Measurements from ENCODE around the gene AIM2. TPM values are rescaled to one million over a fixed set of nuclear protein-coding genes. Genes with fewer than 3 reads are reported as not detected.

Gene AIM2
- total RNA-seq, 1 experiment from 2014 or later, result 1.1 TPM

DNA sequence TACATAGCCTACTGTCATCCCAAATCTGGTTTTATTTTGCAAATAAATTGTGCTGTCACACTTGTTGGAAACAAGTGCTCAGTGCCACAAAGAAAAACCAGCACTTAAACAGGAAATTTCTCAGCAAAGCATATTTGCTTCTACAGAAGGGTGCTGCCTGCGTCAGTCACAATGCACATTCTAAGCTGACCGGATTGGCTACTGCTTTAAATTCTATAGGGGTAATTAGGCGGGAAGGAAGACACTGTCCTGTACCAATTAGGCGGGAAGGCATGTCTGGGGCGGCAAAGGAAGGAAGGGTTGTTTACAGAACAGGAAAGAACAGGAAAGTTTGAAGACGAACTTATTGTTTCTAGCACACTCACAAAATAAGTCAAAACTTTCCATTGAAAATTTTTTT lies 64.1 kb downstream of the AIM2 start:
- Histone ChIP-seq H4K5ac (ENCODE audit: insufficient read length, low read depth, low read length) (no peak overlapping the region), H3K27me3 (ENCODE audit: insufficient read depth, low read length) (peaks cover 5% of the 10 kb centered on the region; the same call in 1 of the 2 replicates), H2BK12ac (ENCODE audit: insufficient read length, low read depth, low read length) (no peak overlapping the region), H3K14ac (ENCODE audit: insufficient read depth, low read length) (no peak overlapping the region), H3K4ac (ENCODE audit: low read depth, low read length) (no peak overlapping the region), H3K23ac (ENCODE audit: insufficient read length, low read depth, low read length) (no peak overlapping the region), H3K4me1 (ENCODE audit: insufficient read depth, low read length) (peaks cover 4% of the 10 kb centered on the region; the same call in 1 of the 2 replicates), H2AK5ac (ENCODE audit: insufficient read length, low read length) (no peak overlapping the region), H3K9ac (ENCODE audit: extremely low read depth, insufficient read length, low read length) (no peak overlapping the region), H2BK120ac (ENCODE audit: low read depth, low read length, poor library complexity, severe bottlenecking) (no peak overlapping the region), H3K4me2 (ENCODE audit: insufficient read depth, insufficient read length, low read length) (no peak overlapping the region), H3K79me1 (ENCODE audit: insufficient read depth, low read depth, low read length, poor library complexity, severe bottlenecking) (no peaks in the 10 kb centered on the region), H3K9me3 (ENCODE audit: control insufficient read depth, low read depth, low read length) (no peaks in the 10 kb centered on the region), H2BK15ac (ENCODE audit: low read depth, low read length) (no peak overlapping the region), H2BK5ac (ENCODE audit: insufficient read length, low read length) (no peak overlapping the region), H4K20me1 (ENCODE audit: control insufficient read depth, insufficient read depth, insufficient read length) (no peaks in the 10 kb centered on the region), H3K23me2 (ENCODE audit: insufficient read length, low read depth, low read length, poor library complexity, severe bottlenecking) (no peaks in the 10 kb centered on the region), H4K8ac (replicated peaks; ENCODE audit: insufficient read length, low read depth, low read length) (no peak overlapping the region), H3T11ph (ENCODE audit: low read length) (no peak overlapping the region), H3K18ac (ENCODE audit: insufficient read length, low read depth, low read length) (no peak overlapping the region), H3K56ac (ENCODE audit: insufficient read length, low read depth, low read length) (no peak overlapping the region), H2BK20ac (ENCODE audit: low read depth, low read length, poor library complexity, severe bottlenecking) (no peak overlapping the region), H4K91ac (ENCODE audit: insufficient read length, low read depth, low read length) (no peak overlapping the region), H3K79me2 (ENCODE audit: insufficient read depth, low read length) (no peaks in the 10 kb centered on the region), H3K27ac (ENCODE audit: insufficient read length, low read depth, low read length) (no peak overlapping the region), H2AFZ (ENCODE audit: low read length) (no peak overlapping the region)
- Mint-ChIP-seq H3K4me3 (no peak overlapping the region), H3K27ac (no peak overlapping the region), H3K36me3 (ENCODE audit: insufficient read depth in 1 of 3, low read depth in 3 of 3) (no peaks in the 10 kb centered on the region), H3K27me3 (ENCODE audit: low read depth) (peaks cover 6% of the 10 kb centered on the region; the same call in 1 of the 2 replicates), H3K4me1 (peaks cover 21 to 26% of the 10 kb centered on the region in 2 experiments), H3K9me3 (no peaks in the 10 kb centered on the region)
- TF ChIP-seq, protein P1, sequence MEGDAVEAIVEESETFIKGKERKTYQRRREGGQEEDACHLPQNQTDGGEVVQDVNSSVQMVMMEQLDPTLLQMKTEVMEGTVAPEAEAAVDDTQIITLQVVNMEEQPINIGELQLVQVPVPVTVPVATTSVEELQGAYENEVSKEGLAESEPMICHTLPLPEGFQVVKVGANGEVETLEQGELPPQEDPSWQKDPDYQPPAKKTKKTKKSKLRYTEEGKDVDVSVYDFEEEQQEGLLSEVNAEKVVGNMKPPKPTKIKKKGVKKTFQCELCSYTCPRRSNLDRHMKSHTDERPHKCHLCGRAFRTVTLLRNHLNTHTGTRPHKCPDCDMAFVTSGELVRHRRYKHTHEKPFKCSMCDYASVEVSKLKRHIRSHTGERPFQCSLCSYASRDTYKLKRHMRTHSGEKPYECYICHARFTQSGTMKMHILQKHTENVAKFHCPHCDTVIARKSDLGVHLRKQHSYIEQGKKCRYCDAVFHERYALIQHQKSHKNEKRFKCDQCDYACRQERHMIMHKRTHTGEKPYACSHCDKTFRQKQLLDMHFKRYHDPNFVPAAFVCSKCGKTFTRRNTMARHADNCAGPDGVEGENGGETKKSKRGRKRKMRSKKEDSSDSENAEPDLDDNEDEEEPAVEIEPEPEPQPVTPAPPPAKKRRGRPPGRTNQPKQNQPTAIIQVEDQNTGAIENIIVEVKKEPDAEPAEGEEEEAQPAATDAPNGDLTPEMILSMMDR (conservative IDR thresholded peaks at IDR 0.05), result no peak
- no CpG with 5 or more reads among the region's 6 CpGs for WGBS (ENCODE audit: extremely low coverage, insufficient read length, low lambda C conversion rate)
- DNase-seq, result no peak

Other genes with a start within 250 kb of the AIM2 start
- gene MNDA, start 245.4 kb downstream of the AIM2 start, total RNA-seq (2021), result not detected in 2 replicates
- not detected in 2 replicates for gene PYHIN1, start 145.2 kb downstream of the AIM2 start, total RNA-seq (2021)
- 2.9 and 3.4 TPM in 2 replicates for gene IFI16, start 66.9 kb downstream of the AIM2 start, total RNA-seq (2021)
- 5.6 and 5.7 TPM in 2 replicates for gene CADM3, start 94.8 kb upstream of the AIM2 start, total RNA-seq (2021)
- gene ACKR1, start 128.1 kb upstream of the AIM2 start, total RNA-seq (2021), result 0.26 and 0.39 TPM in 2 replicates
- not detected in 2 replicates for gene FCER1A, start 225.6 kb upstream of the AIM2 start, total RNA-seq (2021)

All from H9 (cell line).